GM23248 (cell line): ENCODE data around the gene SERP2. TPM values are rescaled to one million over a fixed set of nuclear protein-coding genes. Genes with fewer than 3 reads are reported as not detected.

Experiments
- DNase-seq: peaks from one replicate; pipeline ENCODE4 v3.0.0-alpha.2; 2015
- H2AFZ ChIP-seq: fragments of 200-600 bp; sonication (generic); 2 replicates; pipeline ENCODE4 v1.6.1; 2016; ENCODE audit warnings: antibody characterized with exemption
- H3F3A ChIP-seq: fragments of 200-600 bp; sonication (generic); 2 replicates; pipeline ENCODE4 v1.6.1; 2016; ENCODE audit warnings: mild to moderate bottlenecking, antibody characterized with exemption, mixed run types; ENCODE audit not compliant: insufficient read depth
- H3K27ac ChIP-seq: fragments of 200-600 bp; sonication (generic); 2 replicates; pipeline ENCODE4 v1.5.1; 2016; ENCODE audit warnings: mild to moderate bottlenecking
- H3K27me3 ChIP-seq: fragments of 200-600 bp; sonication (generic); replicated peaks from 2 replicates; pipeline ENCODE4 v1.6.1; 2016; ENCODE audit warnings: mild to moderate bottlenecking; ENCODE audit not compliant: insufficient read depth
- H3K36me3 ChIP-seq: fragments of 200-600 bp; sonication (generic); 2 replicates; pipeline ENCODE4 v1.6.1; 2016; ENCODE audit warnings: low read depth, mild to moderate bottlenecking
- H3K4me1 ChIP-seq: fragments of 200-600 bp; sonication (generic); 2 replicates; pipeline ENCODE4 v1.6.1; 2016; ENCODE audit warnings: mild to moderate bottlenecking; ENCODE audit not compliant: insufficient read depth
- H3K4me2 ChIP-seq: fragments of 200-600 bp; sonication (generic); one replicate; pipeline ENCODE4 v1.6.1; 2016; ENCODE audit warnings: mild to moderate bottlenecking; ENCODE audit not compliant: unreplicated experiment
- H3K4me3 ChIP-seq: fragments of 200-600 bp; sonication (generic); 2 replicates; pipeline ENCODE4 v1.5.1; 2016; ENCODE audit warnings: mild to moderate bottlenecking
- H3K79me2 ChIP-seq: fragments of 200-600 bp; sonication (generic); 2 replicates; pipeline ENCODE4 v1.6.1; 2016; ENCODE audit warnings: mild to moderate bottlenecking; ENCODE audit not compliant: insufficient read depth
- H3K9ac ChIP-seq: fragments of 200-600 bp; sonication (generic); 2 replicates; pipeline ENCODE4 v1.6.1; 2016; ENCODE audit warnings: mild to moderate bottlenecking
- H3K9me2 ChIP-seq: fragments of 200-600 bp; sonication (generic); 2 replicates; pipeline ENCODE4 v1.6.1; 2016; ENCODE audit warnings: mixed run types, mild to moderate bottlenecking, moderate library complexity; ENCODE audit not compliant: insufficient read depth
- H3K9me3 ChIP-seq: fragments of 200-600 bp; sonication (generic); one replicate; pipeline ENCODE4 v1.6.1; 2017; ENCODE audit warnings: low read depth
- H4K20me1 ChIP-seq: fragments of 200-600 bp; sonication (generic); 2 replicates; pipeline ENCODE4 v1.6.0; 2016; ENCODE audit not compliant: insufficient read depth
- EZH2 ChIP-seq: fragments of 200-600 bp; sonication (generic); IDR thresholded peaks from 2 replicates; pipeline ENCODE4 v1.6.1; 2018; ENCODE audit warnings: antibody characterized with exemption, mild to moderate bottlenecking; ENCODE audit not compliant: insufficient read depth, poor library complexity, severe bottlenecking
- EZH2phosphoT487 ChIP-seq: fragments of 200-600 bp; sonication (generic); IDR thresholded peaks from 2 replicates; pipeline ENCODE4 v1.6.1; 2018; ENCODE audit warnings: antibody characterized with exemption, moderate library complexity, mild to moderate bottlenecking, low read depth; ENCODE audit not compliant: insufficient read depth
- WGBS, 2 experiments: methylation state at CpG; one replicate each; pipeline ENCODE4 v1.1.6; 2015 to 2017; ENCODE audit warnings: low lambda C conversion rate in 2 of 2, low coverage in 1 of 2; ENCODE audit errors: missing lambda C conversion rate in 2 of 2; 5-methylcytosine and 5-hydroxymethylcytosine counted together
- in situ Hi-C: fragments of 300-500 bp; cut with MboI; formaldehyde crosslinking; loops from 2 replicates; pipeline ENCODE4 v1.15.0; 2020
- polyA plus RNA-seq: library from polyadenylated mRNA; unstranded; fragments of >200 nt; fragmentation: Nextera tagmentation; extraction: Ambion mirVana; gene quantifications from 2 replicates; pipeline ENCODE4 v1.2.1, GENCODE V29; 2016
- total RNA-seq: library from RNA; depleted of rRNA; stranded (reverse); fragments of >200 nt; shearing (Covaris generic); gene quantifications from 2 replicates; pipeline ENCODE4 v1.2.3, GENCODE V29; 2014

SERP2 gene
- total and polyA plus RNA-seq, 2 experiments from 2014 or later = 2.8 to 3.2 TPM

DNA sequence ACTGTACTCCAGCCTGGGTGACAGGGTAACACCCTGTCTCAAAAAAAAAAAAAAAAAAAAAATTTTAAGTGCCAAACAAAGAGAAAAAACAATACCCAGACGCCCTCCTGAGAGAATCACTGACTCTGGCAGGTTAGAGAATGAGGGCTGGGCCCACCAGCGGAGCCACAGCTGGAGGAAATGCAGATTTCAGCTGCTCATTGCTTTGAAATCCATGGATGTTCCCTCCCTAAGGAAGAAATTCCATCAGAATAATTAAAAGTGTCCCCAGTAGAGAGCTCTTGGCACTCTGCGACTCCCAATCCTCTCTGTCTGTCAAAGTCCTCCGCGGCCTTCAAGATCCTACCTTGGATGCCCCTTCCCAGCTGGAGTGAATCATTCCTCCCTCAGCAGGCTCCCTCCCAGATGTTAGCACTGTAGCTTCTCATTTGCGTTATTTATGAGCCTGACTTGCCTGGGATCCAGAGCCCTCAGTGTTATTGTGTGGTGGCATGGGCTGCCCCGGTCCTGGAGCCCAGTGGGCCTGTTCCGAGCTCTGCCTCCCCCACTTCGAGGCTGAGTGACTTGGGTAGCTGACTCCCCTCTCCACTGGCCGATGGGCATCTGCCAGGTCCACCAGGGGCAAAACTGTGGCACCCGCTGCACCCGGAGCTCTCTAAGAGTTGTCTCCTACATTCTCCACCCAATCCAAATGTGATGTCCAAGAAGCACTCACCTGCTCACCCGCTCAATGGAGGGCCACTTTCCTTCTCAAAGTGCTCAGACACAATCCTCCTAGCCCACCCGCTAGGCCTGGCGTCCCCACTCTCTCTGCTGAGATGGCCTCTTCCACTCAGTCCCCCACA lies 47.0 kb downstream of the SERP2 start:
- 0 out of 2 replicates have a peak, but pooled peaks cover 3% of the 10 kb centered on the region for H3K27me3 ChIP-seq
- DNase-seq = no peak
- no peaks in the 10 kb centered on the region for H3K9me2 ChIP-seq
- in situ Hi-C loops = no loop called here
- 35 to 43% methylated on average over 14 to 15 of the region's 15 CpGs for WGBS, 2 experiments
- no peaks in the 10 kb centered on the region for H3F3A ChIP-seq
- no peak overlapping the region for H3K4me3 ChIP-seq
- no peaks in the 10 kb centered on the region for H3K79me2 ChIP-seq
- H3K4me2 ChIP-seq = no peak overlapping the region
- H3K27ac ChIP-seq = no peak overlapping the region
- H4K20me1 ChIP-seq = no peaks in the 10 kb centered on the region
- TF ChIP-seq EZH2phosphoT487 (no peak), EZH2 (no peak)
- no peak overlapping the region for H2AFZ ChIP-seq
- H3K9ac ChIP-seq = no peak overlapping the region
- no peaks in the 10 kb centered on the region for H3K9me3 ChIP-seq
- H3K36me3 ChIP-seq = no peaks in the 10 kb centered on the region
- H3K4me1 ChIP-seq = no peaks in the 10 kb centered on the region

DNA sequence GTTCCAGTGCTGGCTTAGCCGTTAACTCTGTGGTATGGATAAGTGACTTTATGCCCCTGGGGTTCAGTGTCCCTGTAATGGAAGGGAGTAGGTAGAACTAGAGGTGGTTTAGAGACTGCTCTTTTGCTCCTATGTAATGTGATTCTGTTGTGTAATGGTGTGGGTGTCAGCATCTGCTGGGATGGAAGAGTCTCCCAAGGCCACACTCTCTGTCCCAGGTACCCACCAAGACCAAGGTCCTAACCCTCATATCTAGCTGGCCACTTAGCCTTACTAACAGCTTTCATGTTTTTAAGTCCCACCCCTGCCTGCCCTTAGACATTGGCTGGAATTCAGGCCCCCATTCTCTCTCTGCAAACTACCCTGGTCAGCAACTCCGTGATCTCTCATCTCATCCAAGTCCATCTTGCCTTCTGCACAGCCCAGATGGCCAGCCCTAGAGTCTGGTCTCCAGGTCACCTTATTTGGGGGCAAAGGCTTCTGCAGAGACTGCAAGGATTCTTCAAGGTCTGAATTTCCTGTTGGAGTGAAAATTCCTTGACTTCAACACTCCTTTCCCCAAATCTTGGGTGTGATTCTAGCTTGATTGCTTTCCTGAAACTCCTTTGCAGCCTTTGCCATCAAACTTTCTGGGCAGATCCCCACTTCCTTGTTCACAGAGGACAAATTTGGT lies 48.4 kb downstream of the SERP2 start:
- Histone ChIP-seq H3K4me1 (no peaks in the 10 kb centered on the region), H3F3A (no peaks in the 10 kb centered on the region), H4K20me1 (no peaks in the 10 kb centered on the region), H3K27ac (no peak overlapping the region), H3K4me2 (no peak overlapping the region), H3K79me2 (no peaks in the 10 kb centered on the region), H3K36me3 (0 out of 2 replicates have a peak, but pooled peaks cover under 1% of the 10 kb centered on the region), H3K9me2 (no peaks in the 10 kb centered on the region), H3K4me3 (no peak overlapping the region), H2AFZ (no peak overlapping the region), H3K9ac (no peak overlapping the region), H3K9me3 (no peaks in the 10 kb centered on the region), H3K27me3 (0 out of 2 replicates have a peak, but pooled peaks cover 3% of the 10 kb centered on the region)
- 59 to 62% methylated on average over 2 of the region's 2 CpGs for WGBS, 2 experiments
- no peak for TF ChIP-seq EZH2phosphoT487
- no peak for TF ChIP-seq EZH2
- DNase-seq = no peak
- in situ Hi-C loops = no loop called here

DNA sequence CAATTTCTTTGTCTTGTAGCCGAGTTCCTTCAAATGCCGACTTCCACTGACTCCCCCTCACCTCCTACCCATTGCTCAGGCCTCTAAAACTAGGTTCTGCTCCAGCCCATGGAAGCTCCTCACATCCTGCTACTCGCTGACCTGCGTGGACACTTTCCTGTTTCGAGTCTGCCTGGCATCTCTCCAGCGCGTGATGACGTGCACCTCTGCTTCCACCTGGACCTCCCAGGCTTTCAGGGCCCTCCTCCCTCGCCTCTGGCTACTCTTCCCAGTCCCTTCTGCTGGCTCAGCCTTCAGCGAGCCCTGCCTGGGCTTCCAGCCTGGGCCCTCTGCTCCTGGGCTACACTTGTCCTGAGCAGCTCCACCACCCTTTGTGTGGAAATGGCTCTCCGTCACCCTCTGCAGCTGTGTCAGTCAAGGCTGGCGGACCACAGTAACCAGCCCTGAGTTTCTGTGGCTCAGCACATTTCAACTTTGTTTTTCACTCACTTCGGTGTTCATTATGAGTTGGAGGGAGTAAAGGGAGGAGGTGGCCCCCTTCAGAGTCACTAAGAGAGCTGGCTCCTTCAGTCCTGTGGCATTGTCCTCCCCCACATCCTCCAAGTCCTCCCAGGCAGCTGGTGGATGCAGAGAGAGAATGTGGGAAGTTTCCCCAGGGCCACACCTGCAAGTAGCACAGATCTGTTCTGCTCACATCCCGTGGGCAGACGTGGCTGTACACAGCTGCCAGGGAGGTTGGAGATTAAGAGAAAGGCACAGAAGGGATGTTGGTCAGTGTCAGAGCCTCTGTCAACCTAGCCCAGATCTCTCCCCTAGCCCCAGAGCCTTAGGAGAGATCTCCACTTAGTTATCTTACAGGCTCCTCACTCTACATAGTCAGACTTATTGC lies 49.4 kb downstream of the SERP2 start:
- Histone ChIP-seq H3K27me3 (0 out of 2 replicates have a peak, but pooled peaks cover 3% of the 10 kb centered on the region), H3K79me2 (no peaks in the 10 kb centered on the region), H3K4me2 (no peak overlapping the region), H3K9me3 (no peaks in the 10 kb centered on the region), H3K4me1 (no peaks in the 10 kb centered on the region), H3K9ac (no peak overlapping the region), H3K36me3 (0 out of 2 replicates have a peak, but pooled peaks cover 4% of the 10 kb centered on the region), H3F3A (peaks cover 5% of the 10 kb centered on the region; the same call in 1 of the 2 replicates), H3K27ac (no peak overlapping the region), H3K4me3 (no peak overlapping the region), H2AFZ (no peak overlapping the region), H3K9me2 (no peaks in the 10 kb centered on the region), H4K20me1 (no peaks in the 10 kb centered on the region)
- 63 to 67% methylated on average over 15 of the region's 15 CpGs for WGBS, 2 experiments
- TF ChIP-seq EZH2phosphoT487 = no peak
- TF ChIP-seq EZH2 = no peak
- in situ Hi-C loops = no loop called here
- DNase-seq = no peak

DNA sequence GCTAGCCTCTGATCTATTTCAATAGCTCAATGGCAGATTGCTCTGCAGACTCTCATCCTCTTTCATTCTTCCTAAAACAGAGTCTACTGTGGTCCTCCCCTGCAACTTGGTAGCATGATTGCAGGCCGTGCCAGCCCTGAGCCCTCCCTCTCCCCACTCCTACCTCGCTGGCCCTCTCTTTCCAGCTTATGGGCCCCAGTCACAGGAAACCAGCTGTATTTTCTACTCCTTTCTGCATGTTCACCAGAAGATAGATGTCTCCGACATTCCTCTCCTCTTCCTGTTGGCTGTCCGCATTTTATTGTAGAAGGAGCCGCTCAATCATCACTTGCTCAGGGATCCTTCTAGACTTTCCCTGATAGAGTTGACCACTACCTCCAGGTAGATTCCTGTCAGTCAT lies 50.2 kb downstream of the SERP2 start:
- H3K4me3 ChIP-seq = no peak overlapping the region
- no peaks in the 10 kb centered on the region for H3K79me2 ChIP-seq
- no peaks in the 10 kb centered on the region for H3K9me3 ChIP-seq
- H3K9ac ChIP-seq = no peak overlapping the region
- DNase-seq = no peak
- H3K4me1 ChIP-seq = no peaks in the 10 kb centered on the region
- H3K9me2 ChIP-seq = no peaks in the 10 kb centered on the region
- H2AFZ ChIP-seq = no peak overlapping the region
- H3K4me2 ChIP-seq = no peak overlapping the region
- no peaks in the 10 kb centered on the region for H4K20me1 ChIP-seq
- H3F3A ChIP-seq = peaks cover 5% of the 10 kb centered on the region; the same call in 1 of the 2 replicates
- WGBS, 2 experiments = 83 to 84% methylated on average over 5 of the region's 5 CpGs
- 0 out of 2 replicates have a peak, but pooled peaks cover 3% of the 10 kb centered on the region for H3K27me3 ChIP-seq
- no peak for TF ChIP-seq EZH2
- no peak for TF ChIP-seq EZH2phosphoT487
- in situ Hi-C loops = no loop called here
- H3K27ac ChIP-seq = no peak overlapping the region
- H3K36me3 ChIP-seq = 0 out of 2 replicates have a peak, but pooled peaks cover 4% of the 10 kb centered on the region
